ENCODE results near the gene CARD14.

CARD14 gene

GRCh38 chr17:80201446-80201845 lies 31.6 kb downstream of the CARD14 start:
- 94% methylated on average over 15 of the region's 15 CpGs for WGBS

DNA sequence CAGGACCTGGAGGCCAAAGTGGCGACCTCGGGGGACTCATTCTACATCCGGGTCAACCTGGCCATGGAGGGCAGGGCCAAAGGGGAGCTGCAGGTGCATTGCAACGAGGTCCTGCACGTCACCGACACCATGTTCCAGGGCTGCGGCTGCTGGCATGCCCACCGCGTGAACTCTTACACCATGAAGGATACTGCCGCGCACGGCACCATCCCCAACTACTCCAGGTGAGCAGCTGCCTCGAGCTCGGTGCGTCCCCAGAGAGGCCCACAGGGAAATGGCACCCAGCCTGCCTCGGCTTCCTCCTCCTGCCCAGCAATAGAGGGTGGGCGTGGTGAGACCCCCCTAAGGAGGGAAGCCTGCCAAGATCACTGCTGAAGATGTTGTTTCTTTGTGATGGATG lies 32.4 kb downstream of the CARD14 start:
- H3K9me3 ChIP-seq (ENCODE audit: insufficient read depth, low read depth, low read length), result no peaks in the 10 kb centered on the region
- H3K9ac ChIP-seq (ENCODE audit: low read depth, low read length), result no peak overlapping the region
- H3K27ac ChIP-seq (ENCODE audit: low read depth, low read length), result no peak overlapping the region
- WGBS, result 97% methylated on average over 17 of the region's 17 CpGs
- no peaks in the 10 kb centered on the region for H3K36me3 ChIP-seq (ENCODE audit: insufficient read depth, low read length)
- H3K4me3 ChIP-seq (ENCODE audit: low read length), result no peak overlapping the region
- H3K4me1 ChIP-seq (ENCODE audit: insufficient read depth, low read length), result no peaks in the 10 kb centered on the region
- H3K27me3 ChIP-seq (ENCODE audit: insufficient read depth, low read length), result no peaks in the 10 kb centered on the region

More at GRCh38 chr17:80201446-80201845, 31.6 kb downstream of the CARD14 start:
- H3K9me3 ChIP-seq (ENCODE audit: insufficient read depth, low read depth, low read length), result no peaks in the 10 kb centered on the region
- H3K9ac ChIP-seq (ENCODE audit: low read depth, low read length), result no peak overlapping the region
- H3K27ac ChIP-seq (ENCODE audit: low read depth, low read length), result no peak overlapping the region
- no peaks in the 10 kb centered on the region for H3K4me1 ChIP-seq (ENCODE audit: insufficient read depth, low read length)
- H3K36me3 ChIP-seq (ENCODE audit: insufficient read depth, low read length), result no peaks in the 10 kb centered on the region
- no peak overlapping the region for H3K4me3 ChIP-seq (ENCODE audit: low read length)
- H3K27me3 ChIP-seq (ENCODE audit: insufficient read depth, low read length), result no peaks in the 10 kb centered on the region

DNA sequence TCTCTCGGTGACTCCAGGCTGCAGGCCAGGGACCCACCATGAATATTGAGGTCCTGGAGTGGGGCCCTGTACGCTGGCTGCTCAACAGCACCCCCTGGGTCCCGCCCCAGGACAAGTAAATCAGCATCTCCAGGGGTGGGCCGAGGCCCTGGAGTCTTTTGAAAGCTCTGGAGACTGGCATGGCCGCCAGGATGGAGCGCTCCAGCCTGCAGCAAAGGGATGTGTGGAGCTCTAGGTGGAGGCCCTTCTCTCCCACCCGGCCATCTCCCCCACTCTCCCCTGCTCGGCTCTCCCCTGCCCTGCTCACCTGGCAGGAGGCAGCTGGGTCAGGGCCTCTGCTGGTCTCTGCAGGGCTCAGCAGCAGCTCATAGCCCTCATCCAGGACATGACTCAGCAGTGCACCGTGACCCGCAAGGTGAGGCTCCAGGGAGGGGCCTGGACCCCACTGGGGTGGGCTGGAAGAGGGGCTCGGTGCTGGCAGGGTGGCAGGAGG lies 33.7 kb downstream of the CARD14 start:
- WGBS, result 84% methylated on average over 11 of the region's 11 CpGs

DNA sequence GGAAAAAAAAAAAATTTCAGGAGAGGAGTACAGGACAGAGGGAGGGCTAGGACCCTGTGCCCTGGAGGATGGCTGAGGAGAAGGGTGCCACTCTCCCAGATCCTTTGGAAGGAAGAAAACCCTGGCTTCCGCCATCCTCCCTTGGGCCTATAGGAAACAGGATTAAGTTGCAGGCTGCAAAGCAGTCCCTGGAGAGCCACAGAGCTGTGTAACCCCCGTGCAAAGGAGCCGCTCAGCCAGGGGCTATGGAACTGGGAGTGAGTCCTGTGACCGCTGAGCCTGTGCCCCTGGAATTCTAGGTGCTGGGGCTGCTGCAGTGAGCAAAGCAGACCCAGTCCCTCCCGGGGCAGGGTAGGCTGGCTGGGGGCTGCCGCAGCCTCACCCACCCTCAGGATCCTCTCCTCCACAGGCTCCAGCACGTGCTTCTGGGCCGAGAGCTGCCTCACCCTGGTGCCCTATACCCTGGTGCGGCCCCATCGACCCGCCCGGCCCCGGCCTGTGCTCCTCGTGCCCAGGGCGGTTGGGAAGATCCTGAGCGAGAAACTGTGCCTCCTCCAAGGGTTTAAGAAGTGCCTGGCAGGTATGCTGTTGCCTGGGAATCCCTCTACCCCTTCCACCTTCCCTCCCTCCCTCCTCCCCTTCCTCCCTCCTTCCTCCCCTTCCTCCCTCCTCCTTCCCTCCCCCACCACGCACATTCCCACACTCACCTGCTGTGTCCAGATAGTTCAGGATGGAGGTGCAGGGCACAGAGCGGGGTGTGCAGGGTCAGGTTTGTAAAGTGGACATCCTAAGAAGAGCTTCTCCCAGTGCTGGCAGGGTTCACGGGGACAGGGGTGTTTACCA lies 35.0 kb downstream of the CARD14 start:
- Histone ChIP-seq H3K4me3 (ENCODE audit: low read length) (no peak overlapping the region), H3K27ac (ENCODE audit: low read depth, low read length) (no peak overlapping the region), H3K27me3 (ENCODE audit: insufficient read depth, low read length) (no peaks in the 10 kb centered on the region), H3K4me1 (ENCODE audit: insufficient read depth, low read length) (no peaks in the 10 kb centered on the region), H3K9me3 (ENCODE audit: insufficient read depth, low read depth, low read length) (no peaks in the 10 kb centered on the region), H3K36me3 (ENCODE audit: insufficient read depth, low read length) (peaks cover 12% of the 10 kb centered on the region; the same call in 1 of the 2 replicates), H3K9ac (ENCODE audit: low read depth, low read length) (no peak overlapping the region)
- WGBS, result 81% methylated on average over 19 of the region's 19 CpGs

More for the DNA sequence above, 33.7 kb downstream of the CARD14 start:
- 0 out of 2 replicates have a peak, but pooled peaks cover 3% of the 10 kb centered on the region for H3K36me3 ChIP-seq (ENCODE audit: insufficient read depth, low read length)
- no peaks in the 10 kb centered on the region for H3K27me3 ChIP-seq (ENCODE audit: insufficient read depth, low read length)
- H3K4me3 ChIP-seq (ENCODE audit: low read length), result no peak overlapping the region
- H3K4me1 ChIP-seq (ENCODE audit: insufficient read depth, low read length), result no peaks in the 10 kb centered on the region
- H3K27ac ChIP-seq (ENCODE audit: low read depth, low read length), result no peak overlapping the region
- no peaks in the 10 kb centered on the region for H3K9me3 ChIP-seq (ENCODE audit: insufficient read depth, low read depth, low read length)
- no peak overlapping the region for H3K9ac ChIP-seq (ENCODE audit: low read depth, low read length)

- no peaks in the 10 kb centered on the region for H3K4me1 ChIP-seq (ENCODE audit: insufficient read depth, low read length)
- H3K4me3 ChIP-seq (ENCODE audit: low read length), result no peak overlapping the region
- no peak overlapping the region for H3K9ac ChIP-seq (ENCODE audit: low read depth, low read length)
- no peaks in the 10 kb centered on the region for H3K9me3 ChIP-seq (ENCODE audit: insufficient read depth, low read depth, low read length)
- H3K36me3 ChIP-seq (ENCODE audit: insufficient read depth, low read length), result peaks cover 20% of the 10 kb centered on the region
- no peaks in the 10 kb centered on the region for H3K27me3 ChIP-seq (ENCODE audit: insufficient read depth, low read length)
- H3K27ac ChIP-seq (ENCODE audit: low read depth, low read length), result no peak overlapping the region
- WGBS, result 91% methylated on average over 13 of the region's 13 CpGs
Measured at GRCh38 chr17:80205811-80206210, 36.0 kb downstream of the CARD14 start.

- no peak overlapping the region for H3K27ac ChIP-seq (ENCODE audit: low read depth, low read length)
- 95% methylated on average over 16 of the region's 16 CpGs for WGBS
- no peaks in the 10 kb centered on the region for H3K9me3 ChIP-seq (ENCODE audit: insufficient read depth, low read depth, low read length)
- no peaks in the 10 kb centered on the region for H3K27me3 ChIP-seq (ENCODE audit: insufficient read depth, low read length)
- no peak overlapping the region for H3K9ac ChIP-seq (ENCODE audit: low read depth, low read length)
- H3K4me1 ChIP-seq (ENCODE audit: insufficient read depth, low read length), result no peaks in the 10 kb centered on the region
- H3K4me3 ChIP-seq (ENCODE audit: low read length), result no peak overlapping the region
- H3K36me3 ChIP-seq (ENCODE audit: insufficient read depth, low read length), result peaks cover 34% of the 10 kb centered on the region
Measured at GRCh38 chr17:80208050-80208449, 38.2 kb downstream of the CARD14 start.

DNA sequence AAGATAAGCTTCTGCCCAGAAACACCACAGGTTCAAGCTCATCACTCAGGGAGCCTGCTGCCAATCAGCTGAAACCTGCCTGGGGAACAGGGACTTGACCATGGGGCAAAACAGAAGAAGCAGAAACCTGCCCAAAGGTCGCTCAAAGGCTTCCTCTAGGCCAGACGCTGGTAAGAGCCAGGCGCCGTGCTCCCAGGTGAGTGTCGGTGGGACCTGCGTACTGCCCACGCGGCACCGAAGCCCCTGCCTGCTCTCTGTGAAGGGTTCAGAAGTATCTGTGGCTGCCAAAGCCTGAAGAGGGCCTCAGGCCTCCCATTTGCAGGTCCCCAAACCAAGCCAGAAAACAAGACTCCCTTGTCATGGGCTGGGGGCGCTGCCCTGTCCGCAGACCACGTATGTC lies 39.9 kb downstream of the CARD14 start:
- Histone ChIP-seq H3K36me3 (ENCODE audit: insufficient read depth, low read length) (peaks cover 37% of the 10 kb centered on the region), H3K27me3 (ENCODE audit: insufficient read depth, low read length) (no peaks in the 10 kb centered on the region), H3K4me3 (ENCODE audit: low read length) (no peak overlapping the region), H3K9me3 (ENCODE audit: insufficient read depth, low read depth, low read length) (no peaks in the 10 kb centered on the region), H3K9ac (ENCODE audit: low read depth, low read length) (no peak overlapping the region), H3K4me1 (ENCODE audit: insufficient read depth, low read length) (no peaks in the 10 kb centered on the region), H3K27ac (ENCODE audit: low read depth, low read length) (no peak overlapping the region)
- 92% methylated on average over 12 of the region's 12 CpGs for WGBS

DNA sequence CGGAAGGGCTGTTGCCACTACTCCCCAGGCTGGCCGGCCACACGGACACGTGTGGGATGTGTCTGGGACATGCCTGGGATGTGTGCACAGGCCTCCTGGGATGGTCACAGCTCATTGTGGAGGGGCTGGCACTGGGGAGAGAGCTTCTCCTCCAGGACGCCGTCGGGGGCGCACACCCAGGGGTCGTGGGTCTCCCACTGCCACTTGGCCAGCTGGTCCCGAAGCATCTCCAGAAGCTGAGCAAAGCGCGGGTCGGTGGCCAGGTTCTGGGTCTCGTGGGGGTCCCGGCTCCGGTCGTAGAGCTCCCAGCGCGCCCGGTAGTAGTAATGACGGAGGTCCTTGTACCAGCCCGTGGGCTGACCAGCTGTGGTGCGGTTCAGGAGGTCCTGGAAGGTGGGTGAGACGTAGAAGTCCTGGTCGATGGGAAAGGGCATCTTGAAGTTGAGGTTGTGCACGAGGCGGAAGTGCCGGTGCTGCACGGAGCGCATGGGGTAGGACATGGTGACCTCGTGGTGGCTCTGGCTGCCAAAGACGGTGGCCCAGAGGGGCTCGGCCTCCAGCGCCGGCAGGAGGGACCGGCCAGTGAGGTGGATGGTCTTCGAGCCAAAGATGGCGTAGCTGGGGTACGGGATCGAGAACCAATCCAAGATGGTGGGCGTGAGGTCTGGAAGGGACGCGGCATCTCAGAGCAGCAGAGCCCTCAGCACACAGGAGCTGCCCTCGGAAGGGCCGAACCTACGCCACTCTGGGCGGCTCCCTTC lies 40.7 kb downstream of the CARD14 start:
- Histone ChIP-seq H3K27ac (ENCODE audit: low read depth, low read length) (no peak overlapping the region), H3K4me1 (ENCODE audit: insufficient read depth, low read length) (no peaks in the 10 kb centered on the region), H3K27me3 (ENCODE audit: insufficient read depth, low read length) (no peaks in the 10 kb centered on the region), H3K9me3 (ENCODE audit: insufficient read depth, low read depth, low read length) (no peaks in the 10 kb centered on the region), H3K36me3 (ENCODE audit: insufficient read depth, low read length) (peaks cover 37% of the 10 kb centered on the region), H3K4me3 (ENCODE audit: low read length) (no peak overlapping the region), H3K9ac (ENCODE audit: low read depth, low read length) (no peak overlapping the region)
- WGBS, result 95% methylated on average over 47 of the region's 47 CpGs

DNA sequence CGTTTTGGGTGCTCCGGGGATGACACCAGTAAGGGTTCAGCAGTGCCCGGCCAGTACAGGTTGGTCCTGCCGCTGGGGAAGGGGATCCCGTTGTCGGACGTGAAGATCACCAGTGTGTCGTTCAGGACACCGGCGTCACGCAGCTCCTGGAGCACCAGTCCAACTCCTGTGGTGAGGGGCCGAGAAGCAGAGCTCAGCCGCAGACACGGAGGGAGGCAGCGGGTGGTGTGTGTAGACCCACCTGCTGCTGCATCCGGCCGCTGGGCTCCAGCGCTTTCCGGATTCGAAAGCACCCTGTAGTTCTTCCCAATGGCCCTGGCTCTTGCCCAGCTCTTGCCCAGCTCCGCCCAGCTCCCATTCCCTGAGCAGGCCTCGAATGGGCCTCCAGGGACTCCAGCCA lies 42.3 kb downstream of the CARD14 start:
- Histone ChIP-seq H3K4me3 (ENCODE audit: low read length) (no peak overlapping the region), H3K9ac (ENCODE audit: low read depth, low read length) (no peak overlapping the region), H3K36me3 (ENCODE audit: insufficient read depth, low read length) (peaks cover 44% of the 10 kb centered on the region), H3K27ac (ENCODE audit: low read depth, low read length) (no peak overlapping the region), H3K27me3 (ENCODE audit: insufficient read depth, low read length) (no peaks in the 10 kb centered on the region), H3K4me1 (ENCODE audit: insufficient read depth, low read length) (no peaks in the 10 kb centered on the region), H3K9me3 (ENCODE audit: insufficient read depth, low read depth, low read length) (no peaks in the 10 kb centered on the region)
- WGBS, result 96% methylated on average over 22 of the region's 22 CpGs

- Histone ChIP-seq H3K27ac (ENCODE audit: low read depth, low read length) (no peak overlapping the region), H3K9ac (ENCODE audit: low read depth, low read length) (no peak overlapping the region), H3K4me1 (ENCODE audit: insufficient read depth, low read length) (no peaks in the 10 kb centered on the region), H3K27me3 (ENCODE audit: insufficient read depth, low read length) (no peaks in the 10 kb centered on the region), H3K9me3 (ENCODE audit: insufficient read depth, low read depth, low read length) (no peaks in the 10 kb centered on the region), H3K4me3 (ENCODE audit: low read length) (no peak overlapping the region), H3K36me3 (ENCODE audit: insufficient read depth, low read length) (peaks cover 44% of the 10 kb centered on the region)
- 95% methylated on average over 12 of the region's 12 CpGs for WGBS
Measured at GRCh38 chr17:80212511-80212910, 42.7 kb downstream of the CARD14 start.

GRCh38 chr17:80212962-80213642 lies 43.3 kb downstream of the CARD14 start:
- no peaks in the 10 kb centered on the region for H3K4me1 ChIP-seq (ENCODE audit: insufficient read depth, low read length)
- no peak overlapping the region for H3K27ac ChIP-seq (ENCODE audit: low read depth, low read length)
- WGBS, result 95% methylated on average over 19 of the region's 19 CpGs
- H3K9me3 ChIP-seq (ENCODE audit: insufficient read depth, low read depth, low read length), result no peaks in the 10 kb centered on the region
- no peak overlapping the region for H3K4me3 ChIP-seq (ENCODE audit: low read length)
- no peaks in the 10 kb centered on the region for H3K27me3 ChIP-seq (ENCODE audit: insufficient read depth, low read length)
- peaks cover 44% of the 10 kb centered on the region for H3K36me3 ChIP-seq (ENCODE audit: insufficient read depth, low read length)
- no peak overlapping the region for H3K9ac ChIP-seq (ENCODE audit: low read depth, low read length)
